ENCODE data around the gene PTPRE.

The PTPRE gene

DNA sequence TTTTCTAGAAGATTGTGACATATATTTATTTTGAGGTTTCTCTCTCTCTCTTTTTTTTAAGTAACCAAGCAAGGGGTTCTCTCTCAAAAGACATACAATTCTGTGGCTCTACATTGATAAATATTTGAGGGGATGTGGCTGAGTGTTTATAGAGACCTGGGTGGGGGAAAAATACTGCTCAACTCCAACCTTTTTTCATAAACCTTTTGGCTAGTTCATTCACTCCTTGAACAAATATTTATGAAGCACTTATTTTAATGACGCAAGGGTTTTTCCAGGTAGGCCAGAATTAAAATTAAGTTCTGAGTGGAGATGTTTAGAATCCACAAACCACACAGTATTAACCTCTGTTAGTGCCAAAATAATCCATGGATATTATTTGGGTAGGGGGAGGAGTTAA is 100.2 kb downstream of the PTPRE start:
- no peak for DNase-seq

DNA sequence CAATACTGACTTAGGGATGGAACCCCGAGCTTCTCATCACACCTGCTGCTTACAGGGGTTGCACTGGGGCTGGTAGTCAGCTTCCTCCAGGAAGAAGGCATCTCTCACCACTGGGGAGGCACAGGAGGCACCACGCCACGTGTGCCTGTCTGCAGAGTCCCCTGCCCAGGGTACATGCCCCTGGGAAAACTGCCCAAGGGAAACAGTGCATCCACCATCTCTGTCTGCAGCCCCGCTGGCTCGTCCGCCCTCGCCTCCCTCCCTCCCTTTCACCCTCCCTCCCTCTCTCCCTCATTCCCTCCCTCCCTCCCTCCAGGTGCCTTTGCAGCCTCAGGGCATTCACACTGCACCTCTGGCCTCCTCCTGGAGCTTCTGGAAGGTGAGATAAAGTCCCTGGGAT is 101.1 kb downstream of the PTPRE start:
- no peak for DNase-seq

DNA sequence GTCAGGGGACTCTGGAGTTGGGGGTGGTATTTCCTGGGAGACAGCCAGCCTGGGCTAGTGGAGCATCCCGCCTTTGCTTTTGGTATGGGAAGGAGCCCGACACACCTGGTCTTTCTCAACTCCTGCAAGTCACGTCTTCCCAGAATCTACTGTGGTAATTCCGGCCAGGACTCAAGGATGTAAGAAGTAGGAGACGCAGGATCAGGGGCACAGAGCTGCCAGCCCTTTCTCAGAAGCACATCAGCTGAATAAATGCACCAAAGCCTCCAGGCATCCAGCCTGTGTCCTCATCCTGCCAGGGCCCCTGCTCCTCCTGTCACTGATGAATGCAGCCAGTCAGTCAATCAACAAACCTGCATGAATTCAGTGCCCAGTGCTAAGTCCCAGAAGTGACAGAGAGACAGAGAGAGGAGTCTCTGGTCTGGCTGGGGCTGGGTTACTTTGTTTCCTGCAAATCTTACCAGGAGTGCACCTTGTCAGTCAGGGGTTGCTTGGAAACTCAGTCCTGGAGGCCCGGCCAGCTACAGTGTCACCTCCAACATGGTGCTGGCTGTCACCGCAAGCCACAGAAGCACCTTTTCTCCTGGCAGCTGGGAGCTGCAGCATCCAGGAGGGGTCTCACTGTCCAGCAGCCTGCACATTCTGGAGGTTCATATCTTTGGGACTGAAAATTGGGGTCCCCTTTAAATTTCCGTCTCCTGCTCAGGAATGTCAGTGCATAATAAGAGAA is 101.8 kb downstream of the PTPRE start:
- DNase-seq: no peak

DNA sequence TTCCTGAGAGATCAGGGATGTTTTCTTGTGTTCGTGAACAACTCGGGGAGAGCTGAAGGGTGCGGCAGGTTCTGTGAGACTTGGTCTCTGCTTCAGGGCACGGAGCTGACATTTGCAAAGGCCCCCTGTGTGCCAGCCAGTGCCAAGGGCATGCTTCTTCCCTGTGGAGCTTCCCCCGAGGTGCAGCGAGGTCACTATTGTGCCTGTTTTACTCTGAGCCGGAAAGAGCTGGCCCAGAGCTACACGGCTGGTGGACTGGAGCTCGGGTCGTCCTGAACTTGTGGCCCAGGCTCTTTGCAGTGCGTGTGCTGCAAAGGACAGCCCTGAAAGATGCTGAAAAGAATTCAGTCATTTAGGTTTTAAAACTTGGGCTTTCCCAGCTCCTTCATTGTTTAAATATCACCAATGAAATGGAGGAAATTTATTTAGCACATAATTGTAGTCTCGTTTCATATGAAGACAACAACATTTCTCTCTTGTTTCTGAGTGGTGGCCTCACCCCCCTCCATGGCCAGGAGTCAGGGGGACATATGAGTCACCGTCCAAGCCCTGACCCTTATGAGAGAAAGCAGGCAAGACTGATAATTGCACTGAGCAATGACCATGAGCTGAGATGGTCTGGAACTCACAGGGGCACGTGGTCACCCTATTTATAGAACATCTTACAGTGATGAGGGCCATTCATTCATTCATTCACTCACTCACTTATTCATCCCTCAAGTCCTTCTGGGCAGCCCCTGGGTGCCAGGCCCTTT is 102.6 kb downstream of the PTPRE start:
- DNase-seq: no peak

DNA sequence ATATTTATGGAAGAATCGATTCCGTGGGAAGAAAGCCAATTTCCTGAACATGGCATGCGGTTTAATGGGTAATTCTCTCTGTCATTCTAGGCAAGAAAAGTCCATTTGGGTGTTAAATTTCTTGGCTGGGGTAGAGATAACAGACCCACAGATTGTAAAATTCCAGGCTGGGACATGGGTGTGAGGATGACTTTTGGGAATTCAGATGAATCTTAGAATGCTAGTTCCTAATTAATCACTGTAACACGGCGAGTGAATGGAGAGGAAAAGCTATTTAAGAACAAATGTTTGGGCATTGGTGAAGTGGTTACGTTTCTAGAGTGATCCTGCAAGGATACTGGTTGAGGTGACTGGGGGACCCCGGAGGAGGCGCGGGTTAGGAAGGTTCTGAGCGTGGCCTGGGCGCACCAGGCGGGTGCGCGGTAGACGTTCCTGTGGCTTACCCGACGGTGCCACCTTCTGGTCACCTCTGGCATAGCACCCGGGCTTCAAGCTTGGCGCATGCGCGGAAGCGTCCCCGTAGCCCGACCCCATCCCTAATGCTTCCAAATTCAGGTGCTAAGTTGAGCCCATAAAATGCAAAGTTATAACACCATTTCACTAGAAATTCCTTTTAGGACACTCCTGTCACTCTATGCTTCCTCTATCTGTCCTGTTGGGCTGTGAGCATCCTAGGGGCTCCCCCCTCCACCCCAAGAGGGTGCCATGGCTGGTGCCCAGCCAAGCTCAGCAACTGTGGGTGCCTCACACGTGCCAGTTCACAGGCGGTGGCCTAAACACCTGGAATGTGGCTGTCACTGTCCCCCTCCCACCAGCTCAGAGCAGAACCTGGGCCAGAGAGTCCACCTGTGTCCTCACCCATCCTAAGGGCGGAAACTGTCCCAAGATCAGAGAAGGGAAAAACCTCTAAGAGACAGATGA is 104.4 kb downstream of the PTPRE start:
- no peak for DNase-seq

DNA sequence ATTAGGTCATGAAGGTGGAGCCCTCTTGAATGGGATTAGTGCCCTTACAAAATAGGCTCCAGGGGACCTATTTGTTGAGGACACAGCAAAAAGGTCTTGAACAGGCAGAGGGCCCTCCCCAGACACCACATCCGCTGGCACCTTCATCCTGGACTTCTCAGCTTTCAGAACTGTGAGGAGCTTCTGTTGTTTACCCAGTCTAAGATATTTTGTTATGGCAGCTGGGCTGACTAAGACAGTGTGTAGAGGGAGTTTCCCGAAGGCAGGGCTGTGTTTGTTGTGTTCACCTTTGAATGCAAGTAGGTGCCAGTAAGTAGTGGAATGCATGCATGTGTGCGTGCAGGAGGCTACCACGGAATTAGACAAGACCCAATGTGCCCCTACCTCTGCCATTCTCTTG is 106.7 kb downstream of the PTPRE start:
- DNase-seq: no peak

DNA sequence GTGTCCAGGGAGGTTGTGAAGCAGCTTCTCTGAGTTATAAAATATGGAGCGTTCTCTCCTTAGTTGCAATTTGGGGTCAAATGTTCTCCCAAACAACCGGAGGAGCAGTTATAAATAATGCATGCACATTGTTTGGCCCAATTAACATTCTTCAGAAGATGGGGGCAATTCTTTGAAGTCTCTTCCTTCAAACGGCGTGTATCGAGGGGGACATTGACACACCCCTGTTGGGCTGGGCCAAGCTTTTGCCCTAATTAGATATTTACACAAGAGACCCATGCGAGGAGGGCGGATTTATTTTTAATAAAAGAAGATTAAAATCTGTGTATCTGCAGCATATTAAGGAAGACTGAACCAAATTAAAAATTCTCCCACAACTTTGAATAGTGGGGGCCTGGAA is 107.3 kb downstream of the PTPRE start:
- DNase-seq: no peak

DNA sequence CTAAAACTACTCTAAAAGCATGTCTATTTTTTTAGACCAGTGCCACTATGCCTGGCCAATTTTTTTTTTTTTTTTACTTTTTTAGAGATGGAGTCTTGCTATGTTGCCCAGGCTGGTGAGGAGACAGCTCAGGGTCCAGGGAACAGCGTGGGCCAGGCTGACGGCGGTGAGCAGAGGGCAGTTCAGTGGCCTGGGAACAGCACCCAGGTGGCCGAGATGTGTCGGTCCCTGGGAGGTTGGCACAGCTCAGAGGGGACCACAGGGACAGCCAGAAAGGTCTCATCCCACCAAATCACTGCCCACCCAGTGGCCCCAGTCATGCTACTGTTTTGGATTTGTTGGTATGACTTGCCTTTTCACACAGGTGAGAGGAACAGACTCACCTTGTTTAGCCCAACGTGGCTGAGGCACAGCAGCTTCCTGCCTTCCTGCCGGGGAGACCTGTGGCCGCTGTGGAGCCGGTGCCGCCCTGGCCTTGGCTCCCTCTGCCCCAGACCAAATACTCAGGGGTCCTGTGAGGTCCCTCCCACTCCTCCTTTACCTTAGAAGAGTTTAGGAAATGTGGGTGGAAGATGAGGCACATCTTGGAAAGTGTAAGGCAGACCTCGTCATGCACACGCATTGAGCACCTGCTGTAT is 109.6 kb downstream of the PTPRE start:
- no peak for DNase-seq

DNA sequence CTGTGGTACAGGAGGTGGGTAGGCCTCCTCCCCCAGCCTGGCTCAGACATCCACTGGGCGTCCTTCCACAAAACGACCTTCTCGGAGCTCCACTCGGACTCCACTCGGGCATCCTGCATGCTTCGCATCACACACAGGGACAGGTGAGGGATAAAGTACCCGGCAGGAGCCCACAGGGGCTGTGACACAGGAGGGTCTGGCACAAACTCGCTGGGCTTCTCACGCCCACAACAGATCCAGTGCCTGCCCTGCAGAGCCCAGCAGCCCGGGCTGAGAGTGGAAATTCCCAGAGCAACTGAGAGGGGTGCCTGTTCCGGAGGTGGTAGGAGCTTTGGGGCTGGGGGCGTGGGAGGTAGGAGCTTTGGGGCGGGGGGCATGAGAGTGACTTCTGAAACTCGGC is 110.9 kb downstream of the PTPRE start:
- no peak for DNase-seq

DNA sequence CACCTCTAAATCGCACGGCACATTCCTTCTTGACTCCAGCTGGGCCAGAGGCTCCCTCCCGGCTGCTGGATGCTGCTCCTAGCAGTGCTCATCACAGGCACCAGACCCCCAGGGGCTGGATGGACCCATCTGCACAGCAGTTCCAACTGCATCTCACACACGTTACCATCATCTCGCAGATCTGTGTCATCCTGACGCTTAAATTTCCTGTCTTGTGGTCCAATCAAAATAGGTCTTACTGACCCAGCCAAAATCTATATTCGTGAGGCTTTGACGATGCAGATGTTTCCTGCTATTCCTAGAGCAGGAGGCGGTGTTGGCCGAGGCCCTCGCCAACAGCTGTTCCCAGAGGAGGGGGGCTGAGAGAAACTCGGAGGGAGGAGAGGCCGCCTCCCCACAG is 111.3 kb downstream of the PTPRE start:
- no peak for DNase-seq

DNA sequence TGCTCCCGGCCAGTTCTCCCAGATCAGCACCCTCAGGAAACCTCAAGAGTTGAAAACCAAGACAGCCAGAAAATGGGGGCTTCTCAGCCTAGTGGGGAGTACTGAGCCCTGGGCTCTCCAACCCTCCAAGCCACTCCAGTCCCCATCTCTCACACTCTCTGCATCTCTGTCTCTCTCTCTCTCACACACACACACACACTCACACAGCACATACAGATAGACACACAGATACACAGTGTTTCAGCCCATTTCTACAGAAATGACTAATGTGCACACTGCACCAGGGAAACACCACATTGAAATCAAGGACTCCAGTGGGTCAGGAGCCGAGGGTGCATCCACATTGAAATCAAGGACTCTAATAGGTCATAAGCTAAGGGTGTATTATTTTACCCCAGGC is 111.8 kb downstream of the PTPRE start:
- DNase-seq: no peak

DNA sequence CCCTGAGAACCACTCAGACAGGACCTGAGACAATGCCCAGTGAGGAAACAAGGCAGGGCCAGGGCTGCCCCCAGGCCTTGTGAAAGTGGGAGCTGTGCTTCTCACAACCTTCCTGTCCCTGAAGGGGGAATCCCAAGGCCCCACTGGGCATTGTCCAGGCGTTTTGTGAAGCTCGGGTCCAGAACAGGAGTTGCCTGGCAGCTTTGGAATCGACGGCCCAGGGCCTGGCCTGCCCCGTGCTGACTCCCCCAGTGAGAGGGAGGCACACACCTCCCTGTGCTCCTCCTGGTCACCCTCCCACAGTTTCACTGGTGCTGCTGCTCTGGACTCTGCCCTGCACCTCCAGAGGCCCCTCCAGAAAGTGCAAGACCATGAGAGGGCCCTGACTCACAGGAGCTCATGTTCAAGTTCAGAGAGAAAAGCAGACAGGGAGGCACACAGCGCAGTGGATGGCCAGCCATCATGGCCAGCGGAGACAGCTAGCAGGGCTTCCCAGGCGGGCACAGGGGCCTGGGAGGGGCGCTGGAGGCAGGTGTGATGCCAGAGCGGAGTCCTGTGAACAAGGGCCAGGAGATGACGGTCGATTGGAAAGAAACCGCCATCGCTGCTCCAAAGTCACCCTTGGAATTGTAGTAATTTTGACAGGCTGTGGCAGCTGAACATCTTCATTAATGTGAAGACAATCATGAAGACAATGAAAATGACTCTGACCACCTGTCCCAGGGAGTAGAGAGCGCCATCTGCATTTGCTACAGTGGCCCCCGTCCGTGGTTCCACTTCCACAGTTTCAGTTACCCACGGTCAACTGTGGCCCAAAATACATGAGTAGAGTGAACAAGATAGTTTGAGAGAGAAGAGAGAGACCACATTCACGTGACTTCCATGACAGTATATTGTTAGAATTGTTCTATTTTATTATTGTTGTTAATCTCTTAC is 115.6 kb downstream of the PTPRE start:
- no peak for DNase-seq

DNA sequence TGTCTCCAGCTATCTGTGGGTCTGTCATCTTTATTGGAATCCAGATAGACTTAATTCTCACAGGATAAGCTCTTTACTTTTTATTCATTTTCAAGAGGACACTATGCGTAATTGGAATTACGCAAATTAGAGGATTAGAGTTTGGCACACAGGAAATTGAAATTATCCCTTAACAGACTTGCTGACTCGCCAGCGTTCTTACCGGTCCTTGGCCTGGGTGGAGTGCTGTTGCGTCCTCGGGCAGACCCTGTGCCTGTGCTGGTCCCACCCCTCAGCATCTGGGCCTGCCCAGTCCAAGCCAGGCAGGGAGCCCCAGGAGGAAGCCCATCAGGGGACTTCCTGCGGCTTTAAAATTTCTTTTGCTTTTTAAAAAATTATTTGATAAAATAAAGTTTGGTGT is 117.5 kb downstream of the PTPRE start:
- no peak for DNase-seq

DNA sequence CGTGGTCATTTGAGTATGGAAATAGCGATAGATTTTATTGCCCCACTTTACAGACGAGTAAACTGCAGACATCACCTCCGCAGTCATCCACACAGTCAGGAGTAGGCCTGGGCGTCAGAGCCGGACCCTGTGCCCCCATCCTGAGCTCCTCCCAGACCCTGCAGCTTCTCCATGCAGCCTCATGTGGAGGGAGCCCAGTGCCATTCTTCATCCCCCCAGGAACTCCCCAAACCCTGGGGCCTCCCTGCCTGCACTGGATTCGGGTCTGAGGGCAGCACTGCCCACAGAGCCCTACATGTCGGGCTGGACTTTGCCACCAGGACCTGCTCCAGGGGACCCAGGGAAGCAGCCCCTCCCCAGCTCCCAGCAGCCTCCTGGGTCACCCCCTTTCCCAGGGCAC is 118.5 kb downstream of the PTPRE start:
- DNase-seq: no peak

DNA sequence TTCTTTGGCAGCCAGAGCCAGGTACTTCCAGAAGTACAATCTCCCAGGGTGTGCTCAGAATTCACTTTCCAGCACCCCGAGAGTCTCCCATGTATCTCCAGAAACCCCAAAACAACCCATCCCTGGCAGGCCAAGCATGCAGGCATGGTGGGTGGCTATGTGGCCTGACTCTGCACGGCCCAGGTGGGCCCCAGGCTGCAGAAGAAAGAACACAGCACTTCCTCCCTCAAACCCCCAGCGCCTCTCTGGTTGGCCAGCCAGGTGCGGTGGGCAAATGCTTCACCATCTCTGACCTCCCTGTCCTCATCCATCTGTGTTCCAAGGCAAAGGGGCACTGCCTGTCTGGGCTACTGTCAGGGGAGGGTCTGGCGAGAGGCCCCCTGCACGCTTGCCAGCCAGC is 119.0 kb downstream of the PTPRE start:
- no peak for DNase-seq

DNA sequence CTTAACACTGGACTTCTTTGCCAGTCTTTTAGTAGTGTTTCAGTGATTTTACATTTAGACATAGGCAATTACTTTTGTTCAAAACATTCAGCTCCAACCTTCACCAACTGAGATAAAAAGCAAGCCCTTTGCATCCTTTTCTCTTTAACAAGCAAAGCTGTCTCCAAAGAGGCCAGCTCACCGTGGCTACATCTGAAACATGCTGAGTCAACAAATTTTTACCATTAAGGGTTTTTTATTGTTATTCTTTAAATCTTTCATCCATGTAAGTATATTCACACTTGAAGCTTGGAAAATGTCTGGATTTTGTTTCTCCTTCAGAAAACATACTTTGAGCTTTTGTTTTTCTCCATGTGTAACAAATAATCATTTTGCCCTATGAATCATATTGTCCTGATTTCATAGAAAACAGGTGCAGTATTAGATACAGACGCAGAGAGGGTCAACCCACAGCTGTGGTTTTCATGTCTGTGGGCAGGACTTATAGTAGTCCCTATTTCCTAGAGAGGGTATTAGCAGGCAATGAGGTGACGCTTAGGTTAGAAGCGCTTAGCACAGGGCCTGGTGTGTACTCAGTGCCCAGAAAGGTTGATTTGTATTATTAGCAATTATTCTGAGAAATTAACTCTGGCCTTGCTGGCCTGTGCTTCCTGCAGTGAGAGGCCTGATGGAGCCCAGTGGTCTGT is 119.9 kb downstream of the PTPRE start:
- DNase-seq: no peak

DNA sequence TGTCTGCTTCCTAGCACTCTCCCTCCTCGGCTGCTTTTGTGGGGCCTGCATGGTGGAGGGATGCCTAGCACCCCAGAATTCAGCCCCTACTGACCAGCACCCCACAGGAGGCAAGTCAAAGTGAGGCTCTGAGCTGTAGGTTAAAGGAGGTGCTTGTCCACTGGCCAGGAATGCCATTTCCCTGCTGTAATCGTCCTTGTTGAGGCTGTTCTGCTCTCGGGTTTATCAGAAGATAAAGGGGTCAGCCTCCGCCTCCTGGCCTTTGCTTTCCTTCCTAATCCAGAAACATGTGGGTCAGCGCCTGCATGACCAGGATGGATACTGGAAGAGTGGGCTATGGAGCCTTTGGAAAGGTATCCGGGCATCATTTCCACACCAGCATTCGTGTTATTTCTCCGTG is 120.4 kb downstream of the PTPRE start:
- no peak for DNase-seq

DNA sequence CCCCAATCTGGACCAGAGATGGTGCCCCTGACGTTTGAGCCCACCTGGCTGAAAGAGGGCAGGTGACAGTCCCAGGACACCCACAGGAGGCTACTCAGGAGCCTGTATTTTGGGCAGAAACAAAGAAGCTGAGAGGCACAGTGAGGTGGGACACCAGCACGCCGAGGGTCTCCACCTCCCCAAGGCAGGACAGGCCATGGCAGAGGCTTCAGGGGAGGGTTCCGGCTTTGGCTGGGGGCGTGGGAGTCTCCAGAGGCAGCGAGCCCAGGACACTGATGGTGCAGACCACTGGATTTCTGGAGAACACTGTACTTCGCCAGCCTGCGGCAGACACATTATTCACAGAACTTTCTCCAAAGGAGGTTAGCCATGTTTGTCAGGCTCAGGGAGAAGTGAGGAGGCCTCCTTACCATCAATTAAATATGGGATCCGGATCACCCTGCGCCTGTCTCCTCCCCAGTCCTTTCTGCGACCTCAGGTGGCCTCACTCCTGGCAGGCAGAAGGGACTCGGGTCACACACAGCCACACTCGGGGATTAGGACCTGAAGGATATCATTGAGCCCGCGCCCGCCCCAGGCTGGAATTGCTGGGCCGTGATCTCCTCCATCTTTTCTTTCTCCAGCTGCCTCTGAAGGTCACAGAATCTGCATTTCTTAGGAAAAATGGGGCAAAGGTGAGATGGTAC is 121.1 kb downstream of the PTPRE start:
- DNase-seq: no peak

DNA sequence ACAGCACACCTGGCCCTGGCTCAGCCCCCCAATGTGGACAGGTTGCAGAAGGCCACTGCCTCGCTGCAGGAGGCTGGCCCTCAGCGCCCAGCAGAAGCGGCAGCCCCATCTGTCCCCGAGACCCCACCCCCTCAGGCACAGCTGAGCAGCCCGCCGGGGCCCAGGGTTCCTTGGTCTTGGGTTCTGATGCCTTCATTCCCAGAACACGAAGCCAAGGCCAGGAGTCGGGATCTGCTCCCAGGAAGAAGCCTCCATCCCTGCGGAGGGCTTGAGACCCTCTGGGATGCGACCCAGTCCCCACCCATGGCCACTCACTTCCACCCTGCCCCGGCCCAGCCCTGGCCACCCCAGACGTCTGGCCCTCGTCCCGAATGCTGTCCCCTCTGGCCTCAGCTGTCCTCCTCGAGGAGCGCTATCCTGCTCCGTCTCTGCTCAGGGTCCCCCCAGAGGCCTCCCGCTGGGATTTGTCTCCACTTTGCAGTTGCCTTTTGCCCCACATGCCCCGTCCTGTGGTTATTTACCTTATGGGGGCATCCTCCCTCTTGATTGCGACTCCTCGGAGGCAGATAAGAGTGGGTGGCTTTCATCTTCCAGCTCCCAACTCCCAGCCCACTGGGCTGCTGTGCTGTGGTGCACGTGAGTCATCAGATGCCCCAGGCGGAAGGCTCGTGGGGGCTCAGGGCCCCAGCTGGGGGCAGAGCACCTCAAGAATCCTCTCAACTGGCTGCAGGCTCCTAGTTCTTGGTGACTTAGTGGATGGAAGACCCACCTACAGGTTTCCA is 121.8 kb downstream of the PTPRE start:
- no peak for DNase-seq

DNA sequence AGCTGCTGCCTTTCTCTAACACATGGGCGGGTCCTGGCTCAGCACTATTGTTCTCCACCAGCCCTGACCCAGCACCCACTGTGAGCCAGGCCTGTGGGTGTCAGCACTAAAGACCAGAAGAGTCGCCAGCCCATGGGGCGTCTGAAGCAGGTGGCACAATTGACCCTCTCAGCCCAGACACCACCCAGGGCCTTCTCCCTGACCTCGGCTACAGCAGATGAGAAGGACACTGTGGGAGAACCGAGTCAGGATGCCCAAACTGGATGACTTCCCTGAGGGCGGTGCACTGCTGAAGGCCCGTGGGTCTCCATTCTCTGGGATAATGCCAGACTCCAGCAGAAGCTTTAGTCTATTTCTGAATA is 122.4 kb downstream of the PTPRE start:
- no peak for DNase-seq
